Measurements from ENCODE around the gene MANSC4.
"Not testable (repeated sequence)": the region's sequence is repeated elsewhere in the genome, so short reads cannot be mapped to it uniquely, and the experiment has no call there.

Gene MANSC4

GRCh38 chr12:27747111-27747820 is 32.8 kb downstream of the MANSC4 start:
- DNase-seq, result no peak

DNA sequence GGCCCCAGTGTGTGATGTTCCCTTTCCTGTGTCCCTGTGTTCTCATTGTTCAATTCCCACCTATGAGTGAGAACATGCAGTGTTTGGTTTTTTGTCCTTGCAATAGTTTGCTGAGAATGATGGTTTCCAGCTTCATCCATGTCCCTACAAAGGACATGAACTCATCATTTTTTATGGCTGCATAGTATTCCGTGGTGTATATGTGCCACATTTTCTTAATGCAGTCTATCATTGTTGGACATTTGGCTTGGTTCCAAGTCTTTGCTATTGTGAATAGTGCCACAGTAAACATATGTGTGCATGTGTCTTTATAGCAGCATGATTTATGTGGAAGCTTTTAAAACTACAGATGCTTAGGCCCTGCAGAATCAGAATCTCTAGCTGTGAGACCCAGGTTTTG is 34.3 kb downstream of the MANSC4 start:
- not testable (repeated sequence) for DNase-seq

GRCh38 chr12:27743601-27744000 is 36.4 kb downstream of the MANSC4 start:
- no peak for DNase-seq

- not testable (repeated sequence) for DNase-seq
These were observed 45.7 kb downstream of the MANSC4 start for GRCh38 chr12:27734321-27734720.

DNA sequence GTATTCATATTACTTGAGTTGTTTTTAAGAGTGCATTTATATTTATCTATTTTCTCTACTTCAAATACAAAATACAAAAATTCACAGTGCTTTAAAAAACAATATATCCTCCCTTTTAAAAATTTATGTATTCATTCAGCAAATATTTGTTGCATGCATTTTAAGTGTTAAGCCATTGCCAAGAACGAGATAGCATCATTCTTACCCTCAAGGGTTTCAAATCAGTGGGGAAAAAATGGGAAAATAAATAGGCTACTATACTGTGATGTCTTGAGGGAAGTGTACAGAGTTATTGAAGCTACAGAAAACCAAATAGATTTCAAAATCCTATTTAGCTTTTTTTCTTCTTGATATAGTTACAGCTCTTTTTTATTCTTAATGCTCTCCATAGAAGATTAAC is 46.2 kb downstream of the MANSC4 start:
- no peak for DNase-seq

- DNase-seq, result peak; percentile 13
These were observed 46.9 kb downstream of the MANSC4 start for GRCh38 chr12:27733052-27733656.

DNA sequence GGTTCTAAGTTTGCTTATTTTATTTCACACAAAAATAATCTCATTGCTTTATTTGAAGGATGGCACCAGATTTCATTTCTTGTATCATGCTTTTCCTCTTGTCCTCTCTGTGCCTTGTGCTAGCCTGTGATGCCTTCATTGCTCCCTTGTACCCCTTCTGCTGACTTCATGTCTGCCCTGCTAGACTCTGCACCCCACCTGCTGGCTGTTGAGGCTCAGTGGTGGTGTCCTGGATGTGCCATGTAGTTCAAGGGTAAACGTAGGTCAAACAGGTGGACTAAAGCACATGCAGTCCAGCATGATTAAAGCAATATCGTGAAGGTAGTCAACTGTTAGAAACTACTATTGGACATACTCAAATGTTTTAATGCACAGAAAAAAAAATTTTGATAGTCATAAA is 47.8 kb downstream of the MANSC4 start:
- DNase-seq, result no peak

DNA sequence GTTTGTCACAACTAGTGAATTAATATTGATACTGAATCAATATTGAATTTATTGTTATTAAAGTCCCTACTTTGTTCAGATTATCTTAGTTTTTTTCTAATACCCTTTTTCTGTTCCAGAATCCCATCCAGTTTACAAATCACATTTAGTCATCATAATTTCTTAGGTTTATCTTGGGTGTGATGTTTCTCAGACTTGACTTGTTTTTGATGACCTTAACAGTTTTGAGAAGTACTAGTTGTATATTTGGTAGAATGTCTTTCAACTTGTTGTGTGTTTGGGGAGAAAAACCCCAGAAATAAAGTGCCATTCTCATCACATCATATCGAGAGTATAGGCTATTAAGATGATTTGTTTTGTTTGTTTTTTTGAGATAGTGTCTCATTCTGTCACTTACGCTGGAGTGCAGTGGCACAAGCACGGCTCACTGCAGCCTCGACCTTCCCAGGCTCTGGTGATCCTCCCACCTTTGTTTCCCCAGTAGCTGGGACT is 49.9 kb downstream of the MANSC4 start:
- no peak for DNase-seq

DNA sequence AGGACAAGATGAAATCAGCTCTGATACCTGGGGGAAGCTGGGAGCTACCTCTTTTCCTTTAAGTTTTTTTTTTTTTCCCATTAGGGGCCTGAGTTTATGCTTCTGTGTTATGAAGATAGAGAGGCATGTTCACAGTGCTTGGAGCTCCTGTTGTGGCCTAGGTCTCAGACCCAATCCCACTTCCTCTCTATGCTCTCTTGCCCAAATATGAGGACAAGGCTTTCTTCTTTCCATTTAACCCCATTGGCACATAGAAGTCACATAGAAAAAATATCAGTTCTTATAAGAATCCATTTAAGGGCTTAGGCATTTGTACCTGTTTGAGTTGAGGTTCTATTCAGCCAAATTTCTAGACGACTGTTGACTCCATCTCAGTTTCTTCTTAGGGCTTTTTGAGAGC is 56.8 kb downstream of the MANSC4 start:
- DNase-seq, result no peak

Data from T-helper 9 cell (primary cell).